Measurements from ENCODE around the gene TUBB4B.

The TUBB4B gene

DNA sequence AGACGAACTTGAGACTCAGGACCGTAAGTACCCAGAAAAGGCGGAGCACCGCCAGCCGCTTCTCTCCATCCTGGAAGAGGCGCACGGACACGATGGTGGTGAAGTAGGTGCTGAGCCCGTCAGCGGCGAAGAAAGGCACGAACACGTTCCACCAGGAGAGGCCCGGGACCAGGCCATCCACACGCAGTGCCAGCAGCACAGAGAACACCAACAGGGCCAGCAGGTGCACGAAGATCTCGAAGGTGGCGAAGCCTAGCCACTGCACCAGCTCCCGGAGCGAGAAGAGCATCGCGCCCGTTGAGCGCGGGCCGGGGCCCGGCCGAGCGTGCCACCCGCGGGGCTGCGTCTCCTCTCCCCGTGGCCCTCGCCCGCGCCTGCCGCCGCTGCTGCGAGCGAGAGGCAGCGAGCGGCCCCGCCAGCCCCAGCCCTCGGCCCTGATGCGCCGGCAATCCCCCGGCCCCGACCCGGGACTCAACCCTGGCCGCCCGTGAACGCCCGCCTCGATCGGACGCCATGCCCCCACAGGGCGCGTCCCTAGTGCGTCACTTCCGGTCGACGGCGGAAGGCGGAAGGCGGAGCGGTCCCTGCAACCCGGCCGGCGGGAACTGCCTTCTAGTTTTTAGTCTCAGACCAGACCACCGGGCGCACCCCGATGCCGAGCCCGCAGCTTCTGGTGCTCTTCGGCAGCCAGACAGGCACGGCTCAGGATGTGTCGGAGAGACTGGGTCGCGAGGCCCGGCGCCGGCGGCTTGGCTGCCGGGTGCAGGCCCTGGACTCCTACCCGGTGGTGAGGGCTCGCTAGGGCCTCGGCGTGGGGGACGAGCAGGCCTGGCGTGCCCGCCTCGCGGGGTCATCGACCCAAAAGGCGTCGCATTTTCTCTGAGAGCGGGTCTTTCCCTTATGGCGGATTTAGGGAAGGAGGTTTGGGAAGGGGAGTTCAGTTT is 35.7 kb upstream of the TUBB4B start, which contains the start of the genes NDOR1 and TMEM203 (continued):
- TF ChIP-seq, protein P1, sequence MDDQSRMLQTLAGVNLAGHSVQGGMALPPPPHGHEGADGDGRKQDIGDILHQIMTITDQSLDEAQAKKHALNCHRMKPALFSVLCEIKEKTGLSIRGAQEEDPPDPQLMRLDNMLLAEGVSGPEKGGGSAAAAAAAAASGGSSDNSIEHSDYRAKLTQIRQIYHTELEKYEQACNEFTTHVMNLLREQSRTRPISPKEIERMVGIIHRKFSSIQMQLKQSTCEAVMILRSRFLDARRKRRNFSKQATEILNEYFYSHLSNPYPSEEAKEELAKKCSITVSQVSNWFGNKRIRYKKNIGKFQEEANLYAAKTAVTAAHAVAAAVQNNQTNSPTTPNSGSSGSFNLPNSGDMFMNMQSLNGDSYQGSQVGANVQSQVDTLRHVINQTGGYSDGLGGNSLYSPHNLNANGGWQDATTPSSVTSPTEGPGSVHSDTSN (CRISPR knock-in tag; IDR thresholded peaks at IDR 0.05): peak; percentile 97
- TF ChIP-seq, protein P2, sequence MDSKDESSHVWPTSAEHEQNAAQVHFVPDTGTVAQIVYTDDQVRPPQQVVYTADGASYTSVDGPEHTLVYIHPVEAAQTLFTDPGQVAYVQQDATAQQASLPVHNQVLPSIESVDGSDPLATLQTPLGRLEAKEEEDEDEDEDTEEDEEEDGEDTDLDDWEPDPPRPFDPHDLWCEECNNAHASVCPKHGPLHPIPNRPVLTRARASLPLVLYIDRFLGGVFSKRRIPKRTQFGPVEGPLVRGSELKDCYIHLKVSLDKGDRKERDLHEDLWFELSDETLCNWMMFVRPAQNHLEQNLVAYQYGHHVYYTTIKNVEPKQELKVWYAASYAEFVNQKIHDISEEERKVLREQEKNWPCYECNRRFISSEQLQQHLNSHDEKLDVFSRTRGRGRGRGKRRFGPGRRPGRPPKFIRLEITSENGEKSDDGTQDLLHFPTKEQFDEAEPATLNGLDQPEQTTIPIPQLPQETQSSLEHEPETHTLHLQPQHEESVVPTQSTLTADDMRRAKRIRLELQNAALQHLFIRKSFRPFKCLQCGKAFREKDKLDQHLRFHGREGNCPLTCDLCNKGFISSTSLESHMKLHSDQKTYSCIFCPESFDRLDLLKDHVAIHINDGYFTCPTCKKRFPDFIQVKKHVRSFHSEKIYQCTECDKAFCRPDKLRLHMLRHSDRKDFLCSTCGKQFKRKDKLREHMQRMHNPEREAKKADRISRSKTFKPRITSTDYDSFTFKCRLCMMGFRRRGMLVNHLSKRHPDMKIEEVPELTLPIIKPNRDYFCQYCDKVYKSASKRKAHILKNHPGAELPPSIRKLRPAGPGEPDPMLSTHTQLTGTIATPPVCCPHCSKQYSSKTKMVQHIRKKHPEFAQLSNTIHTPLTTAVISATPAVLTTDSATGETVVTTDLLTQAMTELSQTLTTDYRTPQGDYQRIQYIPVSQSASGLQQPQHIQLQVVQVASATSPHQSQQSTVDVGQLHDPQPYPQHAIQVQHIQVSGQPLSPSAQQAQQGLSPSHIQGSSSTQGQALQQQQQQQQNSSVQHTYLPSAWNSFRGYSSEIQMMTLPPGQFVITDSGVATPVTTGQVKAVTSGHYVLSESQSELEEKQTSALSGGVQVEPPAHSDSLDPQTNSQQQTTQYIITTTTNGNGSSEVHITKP (tag by site-specific recombination; IDR thresholded peaks at IDR 0.05): peak; percentile 52
- TF ChIP-seq ZNF600 (tag by site-specific recombination; IDR thresholded peaks at IDR 0.05) (peak; percentile 71), RBAK (tag by site-specific recombination; IDR thresholded peaks at IDR 0.05) (no peak), KLF10 (tag by site-specific recombination; IDR thresholded peaks at IDR 0.05) (peak; percentile 72; the same call in 1 of the 2 replicates), SP3 (tag by site-specific recombination; IDR thresholded peaks at IDR 0.05) (peak; percentile 75), ZNF843 (tag by site-specific recombination; IDR thresholded peaks at IDR 0.05) (no peak), ZNF473 (tag by site-specific recombination; IDR thresholded peaks at IDR 0.05) (no peak), ZNF76 (tag by site-specific recombination; IDR thresholded peaks at IDR 0.05; ENCODE audit: borderline replicate concordance, low read depth) (peak; percentile 62; the same call in 1 of the 2 replicates), ZNF624 (tag by site-specific recombination; IDR thresholded peaks at IDR 0.05) (no peak), ZNF561 (tag by site-specific recombination; IDR thresholded peaks at IDR 0.05; ENCODE audit: borderline replicate concordance) (peak; percentile 86), KLF1 (tag by site-specific recombination; IDR thresholded peaks at IDR 0.05) (peak; percentile 33; the same call in 1 of the 2 replicates), ZNF792 (tag by site-specific recombination; IDR thresholded peaks at IDR 0.05) (no peak), SP7 (tag by site-specific recombination; IDR thresholded peaks at IDR 0.05) (peak; percentile 34; the same call in 1 of the 2 replicates), ZBTB8A (tag by site-specific recombination; IDR thresholded peaks at IDR 0.05) (peak; percentile 78), ZNF114 (tag by site-specific recombination; IDR thresholded peaks at IDR 0.05) (no peak), ZBTB48 (tag by site-specific recombination; IDR thresholded peaks at IDR 0.05) (peak; percentile 24; the same call in 1 of the 2 replicates), ZFHX2 (tag by site-specific recombination; conservative IDR thresholded peaks at IDR 0.05) (no peak), ZNF626 (tag by site-specific recombination; IDR thresholded peaks at IDR 0.05) (no peak)
- TF ChIP-seq, protein P3, sequence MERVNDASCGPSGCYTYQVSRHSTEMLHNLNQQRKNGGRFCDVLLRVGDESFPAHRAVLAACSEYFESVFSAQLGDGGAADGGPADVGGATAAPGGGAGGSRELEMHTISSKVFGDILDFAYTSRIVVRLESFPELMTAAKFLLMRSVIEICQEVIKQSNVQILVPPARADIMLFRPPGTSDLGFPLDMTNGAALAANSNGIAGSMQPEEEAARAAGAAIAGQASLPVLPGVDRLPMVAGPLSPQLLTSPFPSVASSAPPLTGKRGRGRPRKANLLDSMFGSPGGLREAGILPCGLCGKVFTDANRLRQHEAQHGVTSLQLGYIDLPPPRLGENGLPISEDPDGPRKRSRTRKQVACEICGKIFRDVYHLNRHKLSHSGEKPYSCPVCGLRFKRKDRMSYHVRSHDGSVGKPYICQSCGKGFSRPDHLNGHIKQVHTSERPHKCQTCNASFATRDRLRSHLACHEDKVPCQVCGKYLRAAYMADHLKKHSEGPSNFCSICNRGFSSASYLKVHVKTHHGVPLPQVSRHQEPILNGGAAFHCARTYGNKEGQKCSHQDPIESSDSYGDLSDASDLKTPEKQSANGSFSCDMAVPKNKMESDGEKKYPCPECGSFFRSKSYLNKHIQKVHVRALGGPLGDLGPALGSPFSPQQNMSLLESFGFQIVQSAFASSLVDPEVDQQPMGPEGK (tag by site-specific recombination; IDR thresholded peaks at IDR 0.05): peak; percentile 53; the same call in 1 of the 2 replicates
- TF ChIP-seq, protein P4, sequence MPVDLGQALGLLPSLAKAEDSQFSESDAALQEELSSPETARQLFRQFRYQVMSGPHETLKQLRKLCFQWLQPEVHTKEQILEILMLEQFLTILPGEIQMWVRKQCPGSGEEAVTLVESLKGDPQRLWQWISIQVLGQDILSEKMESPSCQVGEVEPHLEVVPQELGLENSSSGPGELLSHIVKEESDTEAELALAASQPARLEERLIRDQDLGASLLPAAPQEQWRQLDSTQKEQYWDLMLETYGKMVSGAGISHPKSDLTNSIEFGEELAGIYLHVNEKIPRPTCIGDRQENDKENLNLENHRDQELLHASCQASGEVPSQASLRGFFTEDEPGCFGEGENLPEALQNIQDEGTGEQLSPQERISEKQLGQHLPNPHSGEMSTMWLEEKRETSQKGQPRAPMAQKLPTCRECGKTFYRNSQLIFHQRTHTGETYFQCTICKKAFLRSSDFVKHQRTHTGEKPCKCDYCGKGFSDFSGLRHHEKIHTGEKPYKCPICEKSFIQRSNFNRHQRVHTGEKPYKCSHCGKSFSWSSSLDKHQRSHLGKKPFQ (tag by site-specific recombination; IDR thresholded peaks at IDR 0.05): no peak
- TF ChIP-seq, protein P5, sequence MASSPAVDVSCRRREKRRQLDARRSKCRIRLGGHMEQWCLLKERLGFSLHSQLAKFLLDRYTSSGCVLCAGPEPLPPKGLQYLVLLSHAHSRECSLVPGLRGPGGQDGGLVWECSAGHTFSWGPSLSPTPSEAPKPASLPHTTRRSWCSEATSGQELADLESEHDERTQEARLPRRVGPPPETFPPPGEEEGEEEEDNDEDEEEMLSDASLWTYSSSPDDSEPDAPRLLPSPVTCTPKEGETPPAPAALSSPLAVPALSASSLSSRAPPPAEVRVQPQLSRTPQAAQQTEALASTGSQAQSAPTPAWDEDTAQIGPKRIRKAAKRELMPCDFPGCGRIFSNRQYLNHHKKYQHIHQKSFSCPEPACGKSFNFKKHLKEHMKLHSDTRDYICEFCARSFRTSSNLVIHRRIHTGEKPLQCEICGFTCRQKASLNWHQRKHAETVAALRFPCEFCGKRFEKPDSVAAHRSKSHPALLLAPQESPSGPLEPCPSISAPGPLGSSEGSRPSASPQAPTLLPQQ (tag by site-specific recombination; IDR thresholded peaks at IDR 0.05): peak; percentile 44; the same call in 1 of the 2 replicates
- TF ChIP-seq, protein P6, sequence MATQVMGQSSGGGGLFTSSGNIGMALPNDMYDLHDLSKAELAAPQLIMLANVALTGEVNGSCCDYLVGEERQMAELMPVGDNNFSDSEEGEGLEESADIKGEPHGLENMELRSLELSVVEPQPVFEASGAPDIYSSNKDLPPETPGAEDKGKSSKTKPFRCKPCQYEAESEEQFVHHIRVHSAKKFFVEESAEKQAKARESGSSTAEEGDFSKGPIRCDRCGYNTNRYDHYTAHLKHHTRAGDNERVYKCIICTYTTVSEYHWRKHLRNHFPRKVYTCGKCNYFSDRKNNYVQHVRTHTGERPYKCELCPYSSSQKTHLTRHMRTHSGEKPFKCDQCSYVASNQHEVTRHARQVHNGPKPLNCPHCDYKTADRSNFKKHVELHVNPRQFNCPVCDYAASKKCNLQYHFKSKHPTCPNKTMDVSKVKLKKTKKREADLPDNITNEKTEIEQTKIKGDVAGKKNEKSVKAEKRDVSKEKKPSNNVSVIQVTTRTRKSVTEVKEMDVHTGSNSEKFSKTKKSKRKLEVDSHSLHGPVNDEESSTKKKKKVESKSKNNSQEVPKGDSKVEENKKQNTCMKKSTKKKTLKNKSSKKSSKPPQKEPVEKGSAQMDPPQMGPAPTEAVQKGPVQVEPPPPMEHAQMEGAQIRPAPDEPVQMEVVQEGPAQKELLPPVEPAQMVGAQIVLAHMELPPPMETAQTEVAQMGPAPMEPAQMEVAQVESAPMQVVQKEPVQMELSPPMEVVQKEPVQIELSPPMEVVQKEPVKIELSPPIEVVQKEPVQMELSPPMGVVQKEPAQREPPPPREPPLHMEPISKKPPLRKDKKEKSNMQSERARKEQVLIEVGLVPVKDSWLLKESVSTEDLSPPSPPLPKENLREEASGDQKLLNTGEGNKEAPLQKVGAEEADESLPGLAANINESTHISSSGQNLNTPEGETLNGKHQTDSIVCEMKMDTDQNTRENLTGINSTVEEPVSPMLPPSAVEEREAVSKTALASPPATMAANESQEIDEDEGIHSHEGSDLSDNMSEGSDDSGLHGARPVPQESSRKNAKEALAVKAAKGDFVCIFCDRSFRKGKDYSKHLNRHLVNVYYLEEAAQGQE (tag by site-specific recombination; IDR thresholded peaks at IDR 0.05): peak; percentile 16; the same call in 1 of the 2 replicates

Data from HEK293 (cell line).